ENCODE data around the gene HINT3. TPM values are rescaled to one million over a fixed set of nuclear protein-coding genes. Genes with fewer than 3 reads are reported as not detected.
"Not testable (repeated sequence)": the region's sequence is repeated elsewhere in the genome, so short reads cannot be mapped to it uniquely, and the experiment has no call there.

The HINT3 gene
- total RNA-seq, 1 donor from 2014 or later, result 20.3 TPM

- no peak for DNase-seq
These were observed 16.1 kb upstream of the HINT3 start for GRCh38 chr6:125940247-125941041.

DNA sequence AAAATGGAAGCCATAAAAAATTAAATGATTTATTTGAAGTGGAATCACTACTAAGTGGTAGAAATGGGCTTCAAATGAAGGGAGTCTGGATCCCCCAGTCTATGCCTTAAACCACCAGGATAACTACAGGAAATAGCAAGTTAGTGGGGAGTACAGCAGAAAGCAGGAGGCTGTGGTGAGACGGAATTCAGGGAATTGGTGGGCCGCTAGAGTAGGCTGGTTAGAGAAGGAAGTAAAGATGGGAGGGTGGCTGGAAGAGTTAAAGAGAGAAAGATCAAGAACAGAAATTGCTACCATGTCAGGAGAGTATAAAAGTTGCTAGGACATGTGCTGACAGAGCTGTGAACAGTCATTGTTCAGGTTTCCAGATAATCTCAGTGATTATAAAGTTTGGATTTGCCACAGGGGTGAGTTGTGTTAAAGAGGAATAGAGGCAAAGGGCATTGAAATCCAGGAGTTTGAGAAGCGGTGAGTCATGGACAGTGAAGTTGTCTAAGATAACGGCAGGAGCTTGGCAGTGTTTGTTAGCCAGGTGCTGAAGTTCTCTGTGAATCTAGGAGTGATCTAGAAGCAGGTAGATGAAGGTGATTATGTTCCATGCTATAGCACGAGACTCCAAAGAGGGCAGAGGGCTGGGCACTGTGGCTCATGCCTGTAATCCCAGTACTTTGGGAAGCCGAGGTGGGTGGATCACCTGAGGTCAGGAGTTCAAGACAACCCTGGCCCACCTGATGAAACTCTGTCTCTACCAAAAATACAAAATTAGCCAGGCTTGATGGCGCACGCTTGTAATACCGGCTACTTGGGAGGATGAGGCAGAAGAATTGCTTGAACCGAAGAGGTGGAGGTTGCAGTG is 13.7 kb upstream of the HINT3 start:
- no peak for DNase-seq

DNA sequence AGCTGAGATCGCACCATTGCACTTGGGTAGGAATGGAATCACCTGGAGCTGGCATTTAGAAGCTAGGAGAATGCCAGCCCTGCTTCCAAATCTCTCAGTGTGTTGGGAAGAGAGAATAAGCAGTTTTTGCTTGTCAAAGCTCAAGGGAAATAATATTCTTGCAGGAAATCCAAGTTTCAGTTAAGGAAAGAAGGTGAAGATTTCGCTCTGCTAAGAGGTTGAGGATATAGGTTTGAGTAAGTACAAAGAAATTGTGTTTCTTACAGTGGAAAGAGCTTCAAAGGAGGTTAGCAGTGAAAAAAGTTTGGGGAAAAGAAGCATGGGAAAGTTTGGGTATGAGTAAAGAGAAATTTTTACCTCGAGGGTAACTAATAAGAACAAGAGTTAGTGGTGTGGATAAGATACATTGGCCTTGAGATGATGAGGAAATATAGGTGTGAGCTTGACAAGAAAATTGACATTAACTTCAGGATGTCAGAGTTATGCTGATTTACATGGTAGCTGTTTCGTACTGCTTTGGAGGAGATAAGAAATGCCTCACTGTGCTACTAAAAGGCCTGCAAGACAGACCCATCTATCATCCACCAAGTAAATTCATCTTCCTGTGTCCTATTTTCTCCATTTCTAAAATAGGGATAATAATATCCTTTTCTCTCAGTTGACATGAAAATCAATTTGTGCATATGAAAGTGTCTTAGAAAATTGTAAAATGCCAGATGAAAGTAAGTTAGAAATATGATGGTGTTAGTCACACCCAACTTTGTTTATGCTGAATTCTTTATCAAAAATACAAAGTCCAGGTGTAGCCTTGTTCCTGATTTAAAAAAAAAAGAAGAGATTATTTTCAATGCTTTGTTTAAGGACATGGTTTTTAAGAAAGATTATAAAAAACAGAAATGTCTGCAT is 12.8 kb upstream of the HINT3 start:
- DNase-seq, result no peak

DNA sequence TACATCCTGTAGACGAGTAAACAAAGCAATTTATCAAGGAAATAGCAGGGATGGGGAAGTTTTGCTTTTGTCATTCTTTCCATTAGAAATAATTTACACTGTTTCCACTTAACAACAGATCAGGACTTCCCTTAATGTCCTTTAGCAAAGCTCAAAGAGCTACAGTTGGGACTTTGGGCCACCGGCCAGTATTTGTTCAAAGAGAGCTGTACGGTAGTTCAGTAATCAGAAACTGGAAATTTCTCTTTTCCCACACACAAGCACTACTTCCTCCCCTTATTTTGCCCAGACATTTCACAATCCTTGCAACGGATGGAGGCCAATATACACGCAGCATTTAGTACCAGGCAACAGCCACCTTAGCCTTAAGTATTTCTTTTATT is 12.1 kb upstream of the HINT3 start:
- peak; percentile 92 for DNase-seq

DNA sequence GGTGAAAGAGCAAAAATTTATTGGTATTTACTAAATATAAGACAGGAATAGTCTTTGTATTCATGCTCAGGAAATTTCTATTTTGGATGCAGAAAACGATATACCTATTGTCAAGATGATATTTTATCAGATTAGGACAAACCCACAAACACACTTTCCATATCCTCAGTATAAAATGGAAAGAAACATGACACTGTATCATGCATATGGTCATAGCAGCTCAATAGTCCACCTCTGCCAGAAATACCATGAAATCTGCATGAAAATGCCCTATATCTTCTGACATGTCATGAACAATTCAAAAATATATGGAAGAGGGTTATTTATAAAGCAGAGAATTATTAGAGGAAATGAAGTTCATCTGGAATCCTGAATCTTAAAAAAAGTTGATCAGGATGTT is 11.7 kb upstream of the HINT3 start:
- DNase-seq, result no peak

- DNase-seq, result peak; percentile 20
These were observed 11.0 kb upstream of the HINT3 start for GRCh38 chr6:125945378-125946141.

- DNase-seq, result peak; percentile 22
These were observed 9.0 kb upstream of the HINT3 start for GRCh38 chr6:125947615-125948014.

DNA sequence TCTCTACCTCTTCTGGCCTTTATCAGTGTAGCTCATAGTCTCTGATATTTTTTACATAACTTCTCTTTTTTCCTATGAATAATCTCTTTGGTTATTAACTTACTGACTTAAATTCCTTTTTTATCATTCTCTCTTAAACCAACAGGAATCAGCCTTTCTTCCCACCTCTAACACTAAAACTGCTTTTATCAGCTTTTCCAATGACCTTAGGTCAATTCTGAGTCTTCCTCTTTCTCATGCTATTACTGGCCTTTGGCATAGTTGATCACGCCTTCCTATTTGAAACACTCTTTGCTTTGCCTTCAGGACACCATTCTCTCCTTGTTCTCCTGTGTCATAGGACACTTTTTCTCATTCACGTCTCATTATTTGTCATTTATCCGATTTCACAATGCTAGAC is 8.1 kb upstream of the HINT3 start:
- no peak for DNase-seq

GRCh38 chr6:125949069-125949468 is 7.5 kb upstream of the HINT3 start:
- no peak for DNase-seq

GRCh38 chr6:125950293-125950692 is 6.3 kb upstream of the HINT3 start:
- DNase-seq, result no peak

- DNase-seq, result not testable (repeated sequence)
These were observed 5.9 kb upstream of the HINT3 start for GRCh38 chr6:125950716-125951115.

DNA sequence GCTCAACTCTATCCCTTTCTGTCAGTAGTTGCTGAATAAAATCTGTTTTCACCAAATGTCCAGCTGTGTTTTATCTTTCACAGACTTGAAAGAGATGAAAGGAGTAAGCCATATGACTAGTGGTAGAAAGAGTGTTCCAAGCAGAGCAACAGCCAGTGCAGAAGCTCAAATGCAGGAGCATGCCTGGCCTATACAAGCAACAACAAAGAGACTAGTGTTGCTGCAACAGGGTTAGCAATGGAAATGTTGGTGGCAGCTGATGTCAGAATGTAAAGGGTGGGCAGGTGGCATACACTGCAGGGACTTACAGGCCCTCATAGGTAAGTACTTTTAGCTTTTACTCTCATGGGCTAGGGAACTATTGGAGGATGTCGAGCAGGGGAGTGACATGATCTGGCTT is 5.2 kb upstream of the HINT3 start:
- no peak for DNase-seq

- DNase-seq, result peak; percentile 70
These were observed 3.6 kb upstream of the HINT3 start for GRCh38 chr6:125952764-125953501.

DNA sequence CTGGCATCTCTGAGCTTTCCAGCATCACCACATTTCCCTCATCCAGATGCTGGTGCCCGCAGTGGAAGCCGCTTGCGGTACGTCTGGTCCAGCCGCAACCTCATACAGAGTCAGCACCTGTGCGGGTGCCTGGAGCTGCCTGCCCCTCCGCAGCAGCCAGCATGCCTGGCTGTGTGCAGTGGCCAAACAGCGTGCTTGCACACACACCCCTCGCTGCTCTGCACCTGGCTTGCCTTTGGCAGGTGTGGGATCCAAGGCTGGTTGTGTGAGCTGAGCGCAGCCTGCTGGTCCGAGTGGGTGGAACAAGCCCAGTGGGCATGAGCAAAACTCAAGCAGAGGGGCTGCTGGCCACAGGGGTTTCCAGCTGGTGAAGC is 3.1 kb upstream of the HINT3 start:
- DNase-seq, result peak; percentile 32

DNA sequence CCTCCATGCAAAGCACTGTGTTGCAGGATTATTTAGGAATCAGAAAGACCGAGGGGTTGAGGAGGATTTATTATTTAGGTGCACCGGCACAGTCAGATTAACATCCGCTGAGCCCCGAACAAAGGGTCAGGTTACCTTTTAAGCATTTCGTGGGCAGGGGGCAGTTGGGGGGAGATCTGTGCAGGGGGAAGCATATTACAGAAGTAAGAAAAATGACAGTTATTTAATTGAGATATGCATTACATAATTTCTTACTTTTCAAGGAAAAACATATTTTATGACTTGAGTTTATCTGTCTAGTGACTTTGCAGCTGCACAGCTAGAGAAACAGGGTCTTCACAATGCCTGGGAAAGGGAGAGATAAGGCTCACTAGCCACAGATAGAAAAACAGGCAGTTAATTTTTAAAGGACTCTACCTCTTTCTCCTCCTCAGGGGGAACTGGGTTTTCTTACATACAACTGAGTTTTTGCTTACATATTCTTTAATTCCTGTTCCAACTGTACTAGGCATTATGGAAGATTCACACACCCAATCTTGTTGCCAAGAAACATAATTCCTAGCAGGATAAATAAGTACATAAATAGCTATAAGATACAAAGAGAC is 1.7 kb upstream of the HINT3 start:
- no peak for DNase-seq

GRCh38 chr6:125955973-125956372 is 597 bp upstream of the HINT3 start:
- DNase-seq, result no peak

- DNase-seq, result no peak
These were observed 772 bp downstream of the HINT3 start for GRCh38 chr6:125957391-125957693.

DNA sequence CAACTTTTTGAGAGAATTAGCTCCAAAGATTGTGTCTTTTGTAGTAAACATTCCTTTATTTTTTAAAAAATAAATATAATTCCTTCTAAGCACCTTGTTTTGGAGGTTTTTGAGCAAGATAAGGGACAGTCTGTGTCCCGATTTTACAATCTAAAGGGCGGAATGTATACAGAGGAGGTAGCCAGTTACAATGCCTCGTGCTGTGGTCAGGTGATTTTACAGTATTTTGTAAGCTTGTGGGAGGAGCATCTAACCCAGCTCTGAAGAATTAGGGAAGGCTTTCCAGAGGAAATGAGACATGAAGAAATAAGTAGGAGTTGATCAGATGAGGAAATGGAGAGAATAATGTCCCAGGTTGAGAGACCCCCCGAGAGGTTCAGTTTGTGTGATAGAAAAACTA is 1.3 kb downstream of the HINT3 start:
- DNase-seq, result peak; percentile 49

DNA sequence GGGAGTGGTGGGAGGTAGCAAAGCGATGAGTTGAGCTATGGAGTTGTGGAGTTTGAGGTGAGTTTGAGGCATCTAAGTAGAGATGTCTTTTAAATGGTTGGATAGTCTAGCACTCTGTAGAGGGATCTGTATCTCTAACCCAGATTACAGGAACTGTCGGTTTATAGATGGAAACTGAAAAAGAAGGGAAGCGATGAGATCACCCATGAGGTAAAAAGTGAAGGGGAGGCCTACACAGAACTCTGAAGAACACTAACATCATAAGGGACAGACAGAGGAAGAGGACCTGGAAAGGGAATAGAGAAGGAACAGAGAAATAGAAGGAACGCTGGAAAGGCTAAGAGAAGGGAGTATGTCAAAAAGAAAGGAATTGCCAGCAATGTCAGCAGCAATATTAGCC is 2.5 kb downstream of the HINT3 start:
- DNase-seq, result no peak

- DNase-seq, result no peak
These were observed 4.5 kb downstream of the HINT3 start for GRCh38 chr6:125961117-125961516.

DNA sequence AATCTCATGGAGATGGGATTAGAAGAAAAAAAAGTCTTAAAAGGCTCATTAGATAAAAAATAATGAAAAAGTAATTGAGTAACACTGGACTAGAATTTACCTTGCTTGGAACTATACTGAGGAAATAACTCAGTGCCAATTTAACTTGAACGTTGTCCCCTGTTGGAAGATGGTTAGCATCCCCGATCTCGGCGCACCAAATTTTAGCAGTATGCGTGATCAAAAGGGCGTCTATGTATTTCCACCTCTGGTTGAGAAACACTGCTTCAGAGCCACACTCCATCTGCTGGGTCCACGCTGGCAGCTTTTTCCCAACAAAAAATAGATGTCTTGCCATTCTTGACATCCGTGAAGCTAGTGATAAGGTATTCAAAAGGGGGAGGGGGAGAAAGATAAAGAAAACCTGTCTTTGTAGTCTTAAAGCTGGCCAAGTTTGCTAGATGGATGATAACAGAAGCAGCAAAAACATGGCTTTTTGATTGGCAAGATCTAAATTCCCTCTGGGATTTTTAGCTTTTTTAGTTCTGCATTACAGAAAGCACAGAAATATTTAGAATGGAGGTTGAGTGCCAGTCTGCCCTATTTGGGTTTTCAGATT is 6.4 kb downstream of the HINT3 start:
- DNase-seq, result no peak

Data from dermis blood vessel endothelial cell (primary cell).